ENCODE data around the gene OXTR.

DNA sequence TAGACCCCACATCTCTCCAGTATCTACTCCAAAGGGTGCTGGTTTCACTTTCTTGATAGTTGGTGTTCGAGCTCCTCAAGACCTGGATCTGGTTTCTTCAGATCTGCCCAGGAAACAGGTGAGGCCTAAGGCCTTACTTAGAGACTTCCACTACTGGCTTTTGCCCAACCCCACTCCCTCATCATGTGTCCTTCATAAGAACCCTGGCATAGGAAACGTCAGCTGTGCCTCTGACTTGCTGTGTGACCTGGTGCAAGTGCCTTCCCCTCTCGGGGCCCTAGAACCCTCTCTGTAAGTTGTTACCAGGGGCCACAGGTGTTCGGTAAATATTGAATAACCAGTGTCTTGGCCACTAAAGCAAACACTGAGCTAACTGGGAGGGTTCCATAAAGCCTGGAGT, 3.9 kb downstream of the OXTR start:
- TF ChIP-seq, protein P1, sequence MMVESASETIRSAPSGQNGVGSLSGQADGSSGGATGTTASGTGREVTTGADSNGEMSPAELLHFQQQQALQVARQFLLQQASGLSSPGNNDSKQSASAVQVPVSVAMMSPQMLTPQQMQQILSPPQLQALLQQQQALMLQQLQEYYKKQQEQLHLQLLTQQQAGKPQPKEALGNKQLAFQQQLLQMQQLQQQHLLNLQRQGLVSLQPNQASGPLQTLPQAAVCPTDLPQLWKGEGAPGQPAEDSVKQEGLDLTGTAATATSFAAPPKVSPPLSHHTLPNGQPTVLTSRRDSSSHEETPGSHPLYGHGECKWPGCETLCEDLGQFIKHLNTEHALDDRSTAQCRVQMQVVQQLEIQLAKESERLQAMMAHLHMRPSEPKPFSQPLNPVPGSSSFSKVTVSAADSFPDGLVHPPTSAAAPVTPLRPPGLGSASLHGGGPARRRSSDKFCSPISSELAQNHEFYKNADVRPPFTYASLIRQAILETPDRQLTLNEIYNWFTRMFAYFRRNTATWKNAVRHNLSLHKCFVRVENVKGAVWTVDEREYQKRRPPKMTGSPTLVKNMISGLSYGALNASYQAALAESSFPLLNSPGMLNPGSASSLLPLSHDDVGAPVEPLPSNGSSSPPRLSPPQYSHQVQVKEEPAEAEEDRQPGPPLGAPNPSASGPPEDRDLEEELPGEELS (CRISPR knock-in tag; IDR thresholded peaks at IDR 0.05), result no peak
- TF ChIP-seq ELF4 (CRISPR knock-in tag; IDR thresholded peaks at IDR 0.05; ENCODE audit: low read depth) (no peak), SP1 (CRISPR knock-in tag; conservative IDR thresholded peaks at IDR 0.05) (no peak), FOXP1 (CRISPR knock-in tag; IDR thresholded peaks at IDR 0.05; ENCODE audit: borderline replicate concordance) (no peak), ATF1 (CRISPR knock-in tag; IDR thresholded peaks at IDR 0.05) (no peak)
- TF ChIP-seq, protein P2, sequence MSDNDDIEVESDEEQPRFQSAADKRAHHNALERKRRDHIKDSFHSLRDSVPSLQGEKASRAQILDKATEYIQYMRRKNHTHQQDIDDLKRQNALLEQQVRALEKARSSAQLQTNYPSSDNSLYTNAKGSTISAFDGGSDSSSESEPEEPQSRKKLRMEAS (CRISPR knock-in tag; IDR thresholded peaks at IDR 0.05), result no peak
- TF ChIP-seq, protein P3, sequence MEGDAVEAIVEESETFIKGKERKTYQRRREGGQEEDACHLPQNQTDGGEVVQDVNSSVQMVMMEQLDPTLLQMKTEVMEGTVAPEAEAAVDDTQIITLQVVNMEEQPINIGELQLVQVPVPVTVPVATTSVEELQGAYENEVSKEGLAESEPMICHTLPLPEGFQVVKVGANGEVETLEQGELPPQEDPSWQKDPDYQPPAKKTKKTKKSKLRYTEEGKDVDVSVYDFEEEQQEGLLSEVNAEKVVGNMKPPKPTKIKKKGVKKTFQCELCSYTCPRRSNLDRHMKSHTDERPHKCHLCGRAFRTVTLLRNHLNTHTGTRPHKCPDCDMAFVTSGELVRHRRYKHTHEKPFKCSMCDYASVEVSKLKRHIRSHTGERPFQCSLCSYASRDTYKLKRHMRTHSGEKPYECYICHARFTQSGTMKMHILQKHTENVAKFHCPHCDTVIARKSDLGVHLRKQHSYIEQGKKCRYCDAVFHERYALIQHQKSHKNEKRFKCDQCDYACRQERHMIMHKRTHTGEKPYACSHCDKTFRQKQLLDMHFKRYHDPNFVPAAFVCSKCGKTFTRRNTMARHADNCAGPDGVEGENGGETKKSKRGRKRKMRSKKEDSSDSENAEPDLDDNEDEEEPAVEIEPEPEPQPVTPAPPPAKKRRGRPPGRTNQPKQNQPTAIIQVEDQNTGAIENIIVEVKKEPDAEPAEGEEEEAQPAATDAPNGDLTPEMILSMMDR (IDR thresholded peaks at IDR 0.05), result no peak
- TF ChIP-seq, protein P4, sequence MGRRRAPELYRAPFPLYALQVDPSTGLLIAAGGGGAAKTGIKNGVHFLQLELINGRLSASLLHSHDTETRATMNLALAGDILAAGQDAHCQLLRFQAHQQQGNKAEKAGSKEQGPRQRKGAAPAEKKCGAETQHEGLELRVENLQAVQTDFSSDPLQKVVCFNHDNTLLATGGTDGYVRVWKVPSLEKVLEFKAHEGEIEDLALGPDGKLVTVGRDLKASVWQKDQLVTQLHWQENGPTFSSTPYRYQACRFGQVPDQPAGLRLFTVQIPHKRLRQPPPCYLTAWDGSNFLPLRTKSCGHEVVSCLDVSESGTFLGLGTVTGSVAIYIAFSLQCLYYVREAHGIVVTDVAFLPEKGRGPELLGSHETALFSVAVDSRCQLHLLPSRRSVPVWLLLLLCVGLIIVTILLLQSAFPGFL (CRISPR knock-in tag; IDR thresholded peaks at IDR 0.05; ENCODE audit: borderline replicate concordance), result no peak
- TF ChIP-seq, protein P5, sequence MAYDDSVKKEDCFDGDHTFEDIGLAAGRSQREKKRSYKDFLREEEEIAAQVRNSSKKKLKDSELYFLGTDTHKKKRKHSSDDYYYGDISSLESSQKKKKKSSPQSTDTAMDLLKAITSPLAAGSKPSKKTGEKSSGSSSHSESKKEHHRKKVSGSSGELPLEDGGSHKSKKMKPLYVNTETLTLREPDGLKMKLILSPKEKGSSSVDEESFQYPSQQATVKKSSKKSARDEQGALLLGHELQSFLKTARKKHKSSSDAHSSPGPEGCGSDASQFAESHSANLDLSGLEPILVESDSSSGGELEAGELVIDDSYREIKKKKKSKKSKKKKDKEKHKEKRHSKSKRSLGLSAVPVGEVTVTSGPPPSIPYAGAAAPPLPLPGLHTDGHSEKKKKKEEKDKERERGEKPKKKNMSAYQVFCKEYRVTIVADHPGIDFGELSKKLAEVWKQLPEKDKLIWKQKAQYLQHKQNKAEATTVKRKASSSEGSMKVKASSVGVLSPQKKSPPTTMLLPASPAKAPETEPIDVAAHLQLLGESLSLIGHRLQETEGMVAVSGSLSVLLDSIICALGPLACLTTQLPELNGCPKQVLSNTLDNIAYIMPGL (CRISPR knock-in tag; IDR thresholded peaks at IDR 0.05), result no peak
